PFSK-1 (cell line): ENCODE results near the gene MYH14.

Experiments used
- FOXP2 ChIP-seq: optimal IDR thresholded peaks from 2 replicates; pipeline ENCODE3; 2011; ENCODE audit warnings: borderline replicate concordance, control low read depth, inconsistent platforms; ENCODE audit not compliant: insufficient read depth; ENCODE audit errors: extremely low read length, extremely low read depth
- POLR2AphosphoS5 ChIP-seq: IDR thresholded peaks from 2 replicates; pipeline ENCODE4 v1.6.1; 2012; ENCODE audit warnings: low read depth, mild to moderate bottlenecking, control low read depth, low read length, moderate library complexity
- REST ChIP-seq, 2 experiments: IDR thresholded peaks; 2 replicates each; pipeline versions ENCODE4 v1.6.1 to v1.8.0; 2011 to 2012; ENCODE audit warnings: low read depth in 2 of 2, low read length in 2 of 2, control low read depth in 1 of 2, inconsistent platforms in 1 of 2, mild to moderate bottlenecking in 1 of 2, moderate library complexity in 1 of 2; ENCODE audit not compliant: insufficient read depth in 1 of 2
- SIN3A ChIP-seq: IDR thresholded peaks from 2 replicates; pipeline ENCODE4 v1.6.1; 2012; ENCODE audit warnings: mild to moderate bottlenecking, low read length, moderate library complexity, borderline replicate concordance; ENCODE audit not compliant: insufficient read depth
- TAF1 ChIP-seq: IDR thresholded peaks from 2 replicates; pipeline ENCODE4 v1.6.1; 2012; ENCODE audit warnings: low read length, control low read depth, borderline replicate concordance; ENCODE audit not compliant: insufficient read depth

The MYH14 gene

GRCh38 chr19:50328873-50329145 lies 125.4 kb downstream of the MYH14 start:
- TF ChIP-seq FOXP2 (peak; percentile 45), TAF1 (0 out of 2 replicates have a peak, but pooled peaks have one; percentile 41), POLR2AphosphoS5 (no peak), SIN3A (no peak), REST (IDR thresholded peaks at IDR 0.05; ENCODE audit: insufficient read depth in 1 of 2, low read depth in 2 of 2, low read length in 2 of 2) (no peak)

GRCh38 chr19:50329146-50329925 lies 125.9 kb downstream of the MYH14 start, which contains the start of gene KCNC3:
Gene KCNC3, minus strand, starts transcription at chr19:50329377. Its CDS starts 295 bp downstream, at chr19:50329082.
- peak; percentile 48; the same call in 1 of the 2 replicates for TF ChIP-seq POLR2AphosphoS5
- TF ChIP-seq SIN3A = no peak
- no peak for TF ChIP-seq TAF1
- TF ChIP-seq REST (IDR thresholded peaks at IDR 0.05; ENCODE audit: insufficient read depth in 1 of 2, low read depth in 2 of 2, low read length in 2 of 2) = no peak
- TF ChIP-seq FOXP2 = peak; percentile 36

GRCh38 chr19:50330365-50331078 lies 127.1 kb downstream of the MYH14 start:
- TF ChIP-seq POLR2AphosphoS5 (no peak), FOXP2 (no peak), SIN3A (no peak), REST (IDR thresholded peaks at IDR 0.05; ENCODE audit: insufficient read depth in 1 of 2, low read depth in 2 of 2, low read length in 2 of 2) (no peak), TAF1 (no peak)

GRCh38 chr19:50331221-50331993 lies 128.0 kb downstream of the MYH14 start:
- TF ChIP-seq SIN3A = no peak
- no peak for TF ChIP-seq POLR2AphosphoS5
- TF ChIP-seq FOXP2 = no peak
- no peak for TF ChIP-seq REST (IDR thresholded peaks at IDR 0.05; ENCODE audit: insufficient read depth in 1 of 2, low read depth in 2 of 2, low read length in 2 of 2)
- TF ChIP-seq TAF1 = no peak
